Measurements from ENCODE around the gene CTNNBL1.

GRCh38 chr20:37849156-37849555, 155.3 kb downstream of the CTNNBL1 start:
- TF ChIP-seq CTCF (IDR thresholded peaks at IDR 0.05; ENCODE audit: poor library complexity) (no peak), EZH2phosphoT487 (IDR thresholded peaks at IDR 0.05; ENCODE audit: low read depth, severe bottlenecking, unreplicated experiment) (no peak), EZH2 (IDR thresholded peaks at IDR 0.05; ENCODE audit: borderline replicate concordance) (no peak)

Data from hepatocyte (in vitro differentiated cells).